Nephron (organoid): ENCODE results near the gene WWOX.

Source experiments
- H3K27ac Mint-ChIP-seq, 3 experiments: 2 replicates each; pipeline ENCODE4 v1.8.0; 2020; ENCODE audit warnings: mixed read lengths in 3 of 3, mild to moderate bottlenecking in 2 of 3, moderate library complexity in 1 of 3
- H3K27me3 Mint-ChIP-seq: 2 replicates; pipeline ENCODE4 v1.8.0; 2021; ENCODE audit warnings: low read depth, mild to moderate bottlenecking, moderate library complexity, mixed read lengths
- H3K36me3 Mint-ChIP-seq: 2 replicates; pipeline ENCODE4 v1.8.0; 2020; ENCODE audit warnings: low read depth, mixed read lengths
- H3K4me1 Mint-ChIP-seq: 2 replicates; pipeline ENCODE4 v1.8.0; 2020; ENCODE audit warnings: mixed read lengths
- H3K4me3 Mint-ChIP-seq, 3 experiments: 2 replicates each; pipeline ENCODE4 v1.8.0; 2020; ENCODE audit warnings: mild to moderate bottlenecking in 3 of 3, mixed read lengths in 3 of 3, moderate library complexity in 2 of 3
- H3K9me3 Mint-ChIP-seq: 2 replicates; pipeline ENCODE4 v1.8.0; 2020; ENCODE audit warnings: mixed read lengths
- CTCF ChIP-seq, 3 experiments: fragments of 200-600 bp; sonication (generic); IDR thresholded peaks; one replicate each; pipeline ENCODE4 v1.5.0; 2021; ENCODE audit warnings: antibody characterized with exemption in 3 of 3; ENCODE audit not compliant: unreplicated experiment in 3 of 3

Gene WWOX

GRCh38 chr16:78436023-78436422 lies 336.6 kb downstream of the WWOX start:
- Mint-ChIP-seq H3K27ac (peak overlapping the region in 1 of 3 experiments; percentile 10), H3K9me3 (peaks cover 2% of the 10 kb centered on the region), H3K36me3 (peaks cover 6% of the 10 kb centered on the region), H3K4me3 (no peak overlapping the region), H3K27me3 (peaks cover 10% of the 10 kb centered on the region), H3K4me1 (peaks cover 12% of the 10 kb centered on the region)
- no peak for TF ChIP-seq CTCF (IDR thresholded peaks at IDR 0.05; ENCODE audit: unreplicated experiment in 3 of 3)

GRCh38 chr16:78436846-78437245 lies 337.4 kb downstream of the WWOX start:
- peaks cover 14% of the 10 kb centered on the region for H3K27me3 Mint-ChIP-seq
- peaks cover 2% of the 10 kb centered on the region for H3K9me3 Mint-ChIP-seq
- no peak for TF ChIP-seq CTCF (IDR thresholded peaks at IDR 0.05; ENCODE audit: unreplicated experiment in 3 of 3)
- H3K4me3 Mint-ChIP-seq = no peak overlapping the region
- no peak overlapping the region for H3K27ac Mint-ChIP-seq
- peaks cover 10% of the 10 kb centered on the region for H3K4me1 Mint-ChIP-seq
- H3K36me3 Mint-ChIP-seq = peaks cover 6% of the 10 kb centered on the region

GRCh38 chr16:78437352-78437968 lies 338.0 kb downstream of the WWOX start:
- peak; percentile 85 to 93 (median 87) for TF ChIP-seq CTCF (IDR thresholded peaks at IDR 0.05; ENCODE audit: unreplicated experiment in 3 of 3)
- H3K4me1 Mint-ChIP-seq = peaks cover 10% of the 10 kb centered on the region
- H3K4me3 Mint-ChIP-seq = no peak overlapping the region
- H3K27me3 Mint-ChIP-seq = peaks cover 14% of the 10 kb centered on the region
- H3K36me3 Mint-ChIP-seq = peaks cover 6% of the 10 kb centered on the region
- H3K9me3 Mint-ChIP-seq = peaks cover 2% of the 10 kb centered on the region
- H3K27ac Mint-ChIP-seq = peak overlapping the region in 1 of 3 experiments; percentile 19

GRCh38 chr16:78438219-78438618 lies 338.8 kb downstream of the WWOX start:
- Mint-ChIP-seq H3K27me3 (peaks cover 14% of the 10 kb centered on the region), H3K4me3 (no peak overlapping the region), H3K4me1 (peaks cover 10% of the 10 kb centered on the region), H3K27ac (peak overlapping the region in 2 of 3 experiments; percentile 1 to 4), H3K36me3 (peaks cover 3% of the 10 kb centered on the region), H3K9me3 (peaks cover 2% of the 10 kb centered on the region)
- no peak for TF ChIP-seq CTCF (IDR thresholded peaks at IDR 0.05; ENCODE audit: unreplicated experiment in 3 of 3)

GRCh38 chr16:78438632-78439031 lies 339.2 kb downstream of the WWOX start:
- TF ChIP-seq CTCF (IDR thresholded peaks at IDR 0.05; ENCODE audit: unreplicated experiment in 3 of 3) = no peak
- Mint-ChIP-seq H3K4me1 (peaks cover 13% of the 10 kb centered on the region), H3K27me3 (peaks cover 14% of the 10 kb centered on the region), H3K4me3 (no peak overlapping the region), H3K36me3 (no peaks in the 10 kb centered on the region), H3K9me3 (peaks cover 2% of the 10 kb centered on the region), H3K27ac (peak overlapping the region in 2 of 3 experiments; percentile 1 to 4)

- Mint-ChIP-seq H3K27me3 (peaks cover 14% of the 10 kb centered on the region), H3K4me1 (peaks cover 17% of the 10 kb centered on the region), H3K36me3 (no peaks in the 10 kb centered on the region), H3K9me3 (peaks cover 2% of the 10 kb centered on the region), H3K27ac (no peak overlapping the region), H3K4me3 (no peak overlapping the region)
- no peak for TF ChIP-seq CTCF (IDR thresholded peaks at IDR 0.05; ENCODE audit: unreplicated experiment in 3 of 3)
Measured at GRCh38 chr16:78439646-78440045, 340.2 kb downstream of the WWOX start.
